Keratinocyte (primary cell): Measurements from ENCODE around the gene CCNY. TPM values are rescaled to one million over a fixed set of nuclear protein-coding genes. Genes with fewer than 3 reads are reported as not detected.

Experiments used
- DNase-seq: peaks from one replicate; pipeline ENCODE4 v3.0.0-alpha.2; 2011; ENCODE audit warnings: low read depth, missing footprints, low spot score
- FAIRE-seq: peaks from 2 replicates; lab custom pipeline; 2011; peaks lifted over from hg19 to GRCh38; lab: Jason Lieb, UNC
- H2AFZ ChIP-seq: 2 replicates; pipeline ENCODE4 v1.6.0; 2012; ENCODE audit warnings: low read length, control low read depth, inconsistent platforms; ENCODE audit not compliant: control insufficient read depth
- H3K27ac ChIP-seq: 2 replicates; pipeline ENCODE4 v1.5.1; 2011; ENCODE audit warnings: low read length; ENCODE audit not compliant: control insufficient read depth, insufficient read depth
- H3K27me3 ChIP-seq: 3 replicates; pipeline ENCODE4 v1.6.0; 2011; ENCODE audit warnings: low read length; ENCODE audit not compliant: control insufficient read depth, insufficient read depth; ENCODE audit errors: extremely low read depth
- H3K36me3 ChIP-seq, 2 experiments: 2 replicates in 1 of 2; 3 replicates in 1 of 2; pipeline ENCODE4 v1.5.1; 2011; ENCODE audit warnings: low read length in 2 of 2, mild to moderate bottlenecking in 1 of 2; ENCODE audit not compliant: control insufficient read depth in 2 of 2, insufficient read depth in 2 of 2; ENCODE audit errors: extremely low read depth in 1 of 2
- H3K4me1 ChIP-seq: 3 replicates; pipeline ENCODE4 v1.5.1; 2011; ENCODE audit warnings: low read length; ENCODE audit not compliant: control insufficient read depth, insufficient read depth; ENCODE audit errors: extremely low read depth
- H3K4me2 ChIP-seq: 3 replicates; pipeline ENCODE4 v1.6.0; 2011; ENCODE audit warnings: low read depth, low read length; ENCODE audit not compliant: control insufficient read depth, insufficient read depth; ENCODE audit errors: extremely low read depth
- H3K4me3 ChIP-seq, 3 experiments: fragments of 200-600 bp in 1 of 3; sonication (generic) in 1 of 3; 2 replicates in 2 of 3; 3 replicates in 1 of 3; pipeline ENCODE4 v1.5.1; 2011 to 2016; ENCODE audit warnings: low read length in 3 of 3, mild to moderate bottlenecking in 3 of 3, control low read depth in 2 of 3, inconsistent platforms in 1 of 3, low read depth in 1 of 3, mixed read lengths in 1 of 3, mixed run types in 1 of 3, moderate library complexity in 1 of 3; ENCODE audit not compliant: control insufficient read depth in 2 of 3, insufficient read depth in 2 of 3; ENCODE audit errors: extremely low read depth in 1 of 3
- H3K79me2 ChIP-seq: 2 replicates; pipeline ENCODE4 v1.6.0; 2012; ENCODE audit warnings: low read length; ENCODE audit not compliant: control insufficient read depth, insufficient read depth
- H3K9ac ChIP-seq: 3 replicates; pipeline ENCODE4 v1.6.0; 2011; ENCODE audit warnings: low read length; ENCODE audit not compliant: control insufficient read depth, insufficient read depth; ENCODE audit errors: extremely low read depth
- H3K9me1 ChIP-seq: 3 replicates; pipeline ENCODE4 v1.6.0; 2011; ENCODE audit warnings: low read length; ENCODE audit not compliant: control insufficient read depth, insufficient read depth; ENCODE audit errors: extremely low read depth
- H3K9me3 ChIP-seq: 2 replicates; pipeline ENCODE4 v1.5.1; 2012; ENCODE audit warnings: low read depth, low read length; ENCODE audit not compliant: control insufficient read depth
- H4K20me1 ChIP-seq: 3 replicates; pipeline ENCODE4 v1.6.0; 2011; ENCODE audit warnings: low read length; ENCODE audit not compliant: control insufficient read depth, insufficient read depth; ENCODE audit errors: extremely low read depth
- EZH2 ChIP-seq: IDR thresholded peaks from one replicate; pipeline ENCODE4 v1.6.1; 2012; ENCODE audit warnings: inconsistent platforms, mild to moderate bottlenecking, low read length, moderate library complexity
- dilution Hi-C: fragments of 300-500 bp; cut with MboI; formaldehyde crosslinking; loops from one replicate; pipeline ENCODE4 v1.7.0; 2020; ENCODE audit warnings: low sequenced_read_pairs; ENCODE audit not compliant: extremely low pct_ligation_motif_present
- polyA plus RNA-seq, 5 experiments: library from polyadenylated mRNA; depleted of rRNA in 3 of 5; stranded (reverse) in 3 of 5; stranded (forward) in 1 of 5; unstranded in 1 of 5; fragments of >200 nt; gene quantifications; 1 replicate in 1 of 5; 2 replicates in 3 of 5; 3 replicates in 1 of 5; pipeline versions ENCODE4 v1.2.1 to v1.2.3, GENCODE V29; 2011 to 2012; ENCODE audit warnings: missing spikeins in 2 of 5, low read depth in 1 of 5, low replicate concordance in 1 of 5
- TF ChIP-seq, protein P1 (sequence below), 3 experiments: IDR thresholded peaks in 1 of 3; conservative IDR thresholded peaks in 1 of 3; optimal IDR thresholded peaks in 1 of 3; 2 replicates in 2 of 3; 3 replicates in 1 of 3; pipeline versions ENCODE3 to v1.5.1; 2011; ENCODE audit warnings: low read length in 3 of 3, mild to moderate bottlenecking in 3 of 3, moderate library complexity in 2 of 3, control low read depth in 1 of 3, inconsistent platforms in 1 of 3; ENCODE audit not compliant: insufficient read depth in 2 of 3; ENCODE audit errors: extremely low read depth in 1 of 3

Gene CCNY
- polyA plus RNA-seq, 1 donor (not counting 4 experiments of a cell fraction or from before 2014, with no cell fraction given), result 58.9 TPM

- Histone ChIP-seq H3K9ac (no peak overlapping the region), H3K4me2 (no peak overlapping the region), H3K9me1 (no peaks in the 10 kb centered on the region), H3K9me3 (peaks cover 8% of the 10 kb centered on the region), H3K27me3 (no peaks in the 10 kb centered on the region), H3K4me3 (no peak overlapping the region), H3K27ac (no peak overlapping the region), H3K4me1 (peaks cover 3% of the 10 kb centered on the region), H2AFZ (no peak overlapping the region), H4K20me1 (no peaks in the 10 kb centered on the region), H3K79me2 (peaks cover 69% of the 10 kb centered on the region), H3K36me3 (no peaks in the 10 kb centered on the region)
- no peak for FAIRE-seq
- dilution Hi-C loops, result no loop called here
- no peak for DNase-seq
- TF ChIP-seq, protein P1, sequence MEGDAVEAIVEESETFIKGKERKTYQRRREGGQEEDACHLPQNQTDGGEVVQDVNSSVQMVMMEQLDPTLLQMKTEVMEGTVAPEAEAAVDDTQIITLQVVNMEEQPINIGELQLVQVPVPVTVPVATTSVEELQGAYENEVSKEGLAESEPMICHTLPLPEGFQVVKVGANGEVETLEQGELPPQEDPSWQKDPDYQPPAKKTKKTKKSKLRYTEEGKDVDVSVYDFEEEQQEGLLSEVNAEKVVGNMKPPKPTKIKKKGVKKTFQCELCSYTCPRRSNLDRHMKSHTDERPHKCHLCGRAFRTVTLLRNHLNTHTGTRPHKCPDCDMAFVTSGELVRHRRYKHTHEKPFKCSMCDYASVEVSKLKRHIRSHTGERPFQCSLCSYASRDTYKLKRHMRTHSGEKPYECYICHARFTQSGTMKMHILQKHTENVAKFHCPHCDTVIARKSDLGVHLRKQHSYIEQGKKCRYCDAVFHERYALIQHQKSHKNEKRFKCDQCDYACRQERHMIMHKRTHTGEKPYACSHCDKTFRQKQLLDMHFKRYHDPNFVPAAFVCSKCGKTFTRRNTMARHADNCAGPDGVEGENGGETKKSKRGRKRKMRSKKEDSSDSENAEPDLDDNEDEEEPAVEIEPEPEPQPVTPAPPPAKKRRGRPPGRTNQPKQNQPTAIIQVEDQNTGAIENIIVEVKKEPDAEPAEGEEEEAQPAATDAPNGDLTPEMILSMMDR (optimal IDR thresholded peaks at IDR 0.05 in 1 of 3, IDR thresholded peaks at IDR 0.05 in 1 of 3, conservative IDR thresholded peaks at IDR 0.05 in 1 of 3; ENCODE audit: extremely low read depth in 1 of 3, insufficient read depth in 2 of 3, low read length in 3 of 3), result no peak
- TF ChIP-seq EZH2, result no peak
Measured at GRCh38 chr10:35438718-35439571, 102.6 kb downstream of the CCNY start.

GRCh38 chr10:35440016-35440415, 103.7 kb downstream of the CCNY start:
- Histone ChIP-seq H3K9ac (no peak overlapping the region), H3K79me2 (peaks cover 73% of the 10 kb centered on the region), H2AFZ (no peak overlapping the region), H3K4me3 (no peak overlapping the region), H3K9me1 (no peaks in the 10 kb centered on the region), H3K9me3 (peaks cover 13% of the 10 kb centered on the region), H3K4me1 (no peaks in the 10 kb centered on the region), H3K27ac (no peak overlapping the region), H3K27me3 (no peaks in the 10 kb centered on the region), H4K20me1 (no peaks in the 10 kb centered on the region), H3K4me2 (no peak overlapping the region), H3K36me3 (no peaks in the 10 kb centered on the region)
- FAIRE-seq (no peak), DNase-seq (no peak)
- no peak for TF ChIP-seq EZH2
- TF ChIP-seq, protein P1 (optimal IDR thresholded peaks at IDR 0.05 in 1 of 3, IDR thresholded peaks at IDR 0.05 in 1 of 3, conservative IDR thresholded peaks at IDR 0.05 in 1 of 3; ENCODE audit: extremely low read depth in 1 of 3, insufficient read depth in 2 of 3, low read length in 3 of 3), result no peak
- dilution Hi-C loops, result no loop called here
